ENCODE results near the gene CYTH3.
A peak's percentile ranks its signal among the peaks of the same experiment; 100 is the strongest.
"Not testable (repeated sequence)": the region's sequence is repeated elsewhere in the genome, so short reads cannot be mapped to it uniquely, and the experiment has no call there.

CYTH3 gene

DNA sequence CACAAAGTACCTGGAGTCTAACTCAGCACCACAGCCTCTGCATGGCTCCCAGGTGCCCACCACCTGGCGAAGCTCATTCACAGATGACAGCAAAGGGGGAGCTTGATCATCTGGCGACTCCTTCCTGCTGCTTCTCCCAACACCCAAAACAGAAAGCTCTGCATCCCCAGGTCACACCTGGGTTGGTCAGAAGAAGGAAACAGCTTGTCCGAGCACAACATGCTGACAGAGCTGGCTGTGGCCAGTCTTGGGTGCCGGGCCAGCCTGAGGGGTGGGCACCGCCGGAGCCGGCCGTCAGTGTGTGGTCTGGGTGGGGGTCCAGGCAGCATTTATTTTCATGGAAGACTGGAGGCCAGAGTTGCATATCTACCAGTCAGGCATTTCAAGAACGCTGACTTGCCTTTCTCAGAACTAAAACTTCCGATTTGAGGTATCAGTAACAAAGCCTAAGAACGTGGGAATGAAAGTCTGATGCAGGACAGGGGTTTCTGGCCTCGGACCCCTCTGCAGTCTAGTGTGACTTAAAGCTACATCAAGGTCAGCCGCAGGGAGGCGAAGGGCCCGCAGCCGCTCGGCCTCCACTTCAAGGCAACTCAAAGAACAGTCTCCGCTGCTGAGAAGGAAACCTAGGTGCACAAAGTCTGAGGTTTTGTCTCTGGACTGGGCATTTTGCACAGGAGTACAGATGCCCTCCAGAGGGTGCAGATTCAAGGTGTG lies 109.6 kb downstream of the CYTH3 start:
- no peak for DNase-seq
- intact Hi-C loops (cut with DNase I): no loop called here

DNA sequence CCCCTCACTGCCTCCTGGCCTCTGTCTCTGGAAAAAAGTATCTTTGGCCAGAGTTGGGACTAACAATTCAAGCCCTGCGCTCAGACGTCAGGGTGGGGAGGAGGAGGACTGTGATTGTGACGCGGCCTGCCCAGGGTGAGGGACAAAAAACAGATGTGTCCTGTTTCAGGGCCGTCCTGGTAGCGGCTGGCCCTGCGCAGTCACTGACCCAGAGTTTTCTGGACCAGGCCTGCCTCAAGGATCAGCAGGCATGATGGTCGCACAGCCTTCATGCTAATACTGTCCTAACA lies 110.1 kb downstream of the CYTH3 start:
- intact Hi-C loops (cut with DNase I): no loop called here
- DNase-seq: peak in 1 of 42 donors; percentile 4

DNA sequence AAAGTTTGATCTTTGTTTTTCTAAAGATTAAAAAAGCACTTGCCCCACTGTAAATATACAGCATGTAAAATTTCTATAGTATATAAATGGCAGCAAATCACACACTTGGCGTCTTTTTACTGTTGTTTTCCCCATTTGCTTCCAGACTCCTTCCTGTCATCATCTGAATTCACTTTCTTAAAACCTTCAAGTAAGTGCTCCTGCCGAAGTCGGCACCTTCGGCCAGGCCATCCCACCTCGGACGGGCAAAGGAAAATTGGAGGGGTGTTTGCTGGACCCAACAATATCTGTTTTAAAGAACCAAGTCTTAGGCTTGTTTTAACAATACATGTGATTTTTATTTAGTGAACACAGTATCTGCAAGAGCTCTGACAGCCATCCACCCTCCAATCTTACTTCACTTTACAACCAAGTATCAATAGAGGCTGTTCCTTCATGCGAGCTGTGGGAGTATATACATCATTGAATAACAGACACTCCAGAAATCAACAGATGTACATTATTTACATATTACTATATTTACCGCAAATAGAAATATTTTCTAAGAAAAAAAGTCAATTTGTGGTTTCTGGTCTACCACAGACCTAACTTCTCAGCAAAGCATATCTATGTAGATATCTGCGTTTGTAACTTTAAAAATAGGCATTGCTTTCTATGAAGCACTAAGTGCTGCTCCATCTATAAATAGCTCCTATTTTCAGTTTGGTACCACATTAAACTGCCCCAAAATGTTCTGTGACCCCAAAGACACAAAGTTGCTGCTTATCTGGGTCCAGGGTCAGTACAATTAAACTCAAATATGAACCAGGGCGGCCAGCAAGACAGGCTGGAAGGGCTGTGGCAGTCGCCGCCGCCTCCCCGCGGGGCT lies 110.7 kb downstream of the CYTH3 start:
- intact Hi-C loops (cut with DNase I): no loop called here

DNA sequence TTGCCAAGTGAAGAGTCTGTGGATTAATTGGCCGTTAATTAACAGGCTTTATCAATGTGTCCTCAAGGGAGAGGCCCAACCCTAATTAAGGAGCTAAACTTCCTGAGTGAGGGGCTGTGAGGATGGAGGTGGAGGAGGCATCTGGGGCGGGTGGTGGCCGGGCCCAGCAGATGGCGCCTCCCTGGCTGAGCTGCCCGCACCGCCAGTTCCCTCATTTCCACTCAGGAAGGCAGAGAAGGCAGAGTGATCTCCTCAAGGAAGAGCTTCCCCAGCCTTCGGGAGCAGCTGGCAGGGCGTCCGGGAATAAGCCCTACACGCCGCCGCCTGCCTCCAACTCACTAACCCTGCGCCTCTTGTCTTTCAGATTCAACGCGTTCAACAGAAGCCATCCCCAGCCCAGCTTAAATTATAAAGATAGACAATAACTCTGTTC lies 112.2 kb downstream of the CYTH3 start:
- intact Hi-C loops (cut with DNase I): no loop called here
- peak; percentile 23 to 82 (median 65) for DNase-seq

More for the DNA sequence above, 110.7 kb downstream of the CYTH3 start:
- DNase-seq: peak in 2 of 42 donors; percentile 6 to 21

DNA sequence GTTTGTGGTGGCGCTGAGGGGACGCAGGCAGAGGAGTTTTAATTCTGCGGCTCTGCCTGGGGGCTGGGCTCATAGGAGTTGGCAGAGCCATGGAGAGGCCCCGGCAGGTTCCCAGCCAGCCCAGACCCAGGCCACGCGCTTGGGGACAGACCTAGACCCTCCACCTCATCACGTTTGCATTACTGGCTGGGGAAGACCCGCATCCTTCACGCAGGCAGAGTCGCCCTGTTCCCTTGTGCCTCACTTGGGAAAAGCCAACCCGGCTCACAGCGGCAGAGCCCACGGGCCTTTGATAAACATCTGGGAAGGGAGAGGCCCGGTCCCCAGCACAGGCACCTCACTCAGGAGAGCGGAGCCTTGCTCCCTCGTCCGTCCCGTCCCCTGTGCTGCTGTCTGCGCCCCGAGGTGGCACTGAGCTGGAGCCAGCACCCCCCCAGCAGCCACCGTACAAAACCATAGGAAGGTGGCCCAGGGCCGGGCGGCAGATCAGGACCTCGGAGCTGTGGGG lies 112.8 kb downstream of the CYTH3 start:
- DNase-seq: peak in 4 of 42 donors; percentile 6 to 34 (median 17)
- intact Hi-C loops (cut with DNase I): no loop called here

DNA sequence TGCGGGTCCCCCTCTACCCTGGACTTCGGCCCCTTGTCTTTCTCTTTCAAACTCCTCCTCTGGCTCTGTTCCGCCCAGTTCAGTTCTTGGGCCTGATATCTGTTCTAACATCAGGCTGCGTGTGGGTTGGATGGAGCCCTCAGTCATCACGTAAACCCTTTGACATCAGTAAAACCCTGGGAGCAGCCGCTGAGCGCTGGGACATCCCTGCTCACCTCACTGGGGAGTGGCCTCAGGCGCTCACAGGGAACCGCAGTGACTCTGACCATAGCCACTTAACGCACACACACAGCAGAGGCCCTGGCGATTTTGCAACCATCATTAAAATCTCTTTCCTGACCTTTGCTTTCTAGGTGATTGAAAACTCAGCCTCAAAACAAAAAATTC lies 113.3 kb downstream of the CYTH3 start:
- no peak for DNase-seq
- intact Hi-C loops (cut with DNase I): no loop called here

DNA sequence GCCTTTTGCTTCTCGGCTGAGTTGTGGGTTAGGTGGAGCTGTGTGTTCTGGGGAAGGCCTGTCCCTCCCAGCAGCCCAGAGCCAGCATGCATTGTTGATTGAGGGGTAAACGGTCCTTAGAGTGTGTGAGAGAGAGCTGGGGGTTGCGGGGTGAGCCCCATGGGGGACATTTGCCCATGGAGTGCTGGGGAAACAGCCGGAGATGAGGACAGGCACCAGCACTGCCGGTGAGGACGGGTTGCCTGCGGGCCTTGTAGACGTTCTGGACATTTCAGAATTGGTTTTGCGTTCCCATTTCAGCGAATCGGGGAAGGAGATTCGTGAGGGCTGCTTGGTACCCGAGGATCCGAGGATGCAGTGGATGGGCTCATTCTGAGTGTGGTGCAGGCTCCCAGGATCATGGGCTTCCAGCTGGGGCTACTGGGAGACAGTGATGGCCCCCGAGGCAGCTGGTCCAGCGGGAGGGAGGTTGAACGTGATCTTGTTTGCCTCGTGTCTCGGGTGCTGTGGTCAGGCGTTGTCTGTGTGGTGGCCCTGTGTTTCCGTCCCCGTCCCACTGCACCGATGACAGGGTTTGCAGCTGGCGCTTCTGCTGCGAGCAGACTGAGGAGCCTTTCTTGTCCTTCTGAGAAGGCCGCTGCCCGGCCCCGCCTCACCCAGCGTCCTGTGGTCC lies 113.9 kb downstream of the CYTH3 start:
- intact Hi-C loops (cut with DNase I): no loop called here
- peak in 37 of 42 donors; percentile 33 to 80 (median 57) for DNase-seq

DNA sequence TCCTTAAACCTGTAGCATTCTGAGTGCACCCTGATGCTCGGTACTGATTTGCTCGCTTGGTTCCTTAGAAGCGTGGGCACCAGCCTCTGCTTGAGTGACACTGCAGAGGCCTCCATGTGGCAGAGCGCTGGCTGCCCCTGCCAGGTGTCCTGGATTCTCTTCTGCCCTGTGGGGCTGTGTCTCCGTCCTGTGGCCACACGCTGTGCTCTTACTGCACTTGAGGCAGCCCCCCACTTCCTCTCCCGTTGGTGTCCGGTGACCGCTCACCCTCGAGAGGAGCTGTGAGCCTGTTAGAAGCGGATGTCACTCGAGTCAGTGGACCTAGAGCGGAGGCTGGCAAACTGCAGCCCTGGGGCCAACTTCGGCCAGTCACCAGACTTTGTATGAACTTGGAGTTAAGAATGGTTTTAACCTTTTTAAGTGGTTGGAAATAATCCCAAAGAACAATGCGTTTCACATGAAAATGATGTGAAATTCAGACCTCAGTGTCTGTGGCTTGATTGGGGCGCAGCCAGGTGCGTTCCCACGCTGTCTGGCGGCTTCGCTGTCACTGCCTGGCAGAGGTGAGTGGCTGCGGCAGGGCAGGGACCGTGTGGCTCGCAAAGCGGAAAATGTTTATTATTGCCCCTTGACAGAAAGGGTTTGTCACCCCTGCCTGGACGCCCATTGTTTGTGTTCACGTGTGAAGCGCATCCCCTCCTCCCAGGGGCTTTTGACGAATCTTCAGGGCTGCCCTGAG lies 114.6 kb downstream of the CYTH3 start:
- intact Hi-C loops (cut with DNase I): no loop called here
- peak in 2 of 42 donors; percentile 24 to 32 for DNase-seq

DNA sequence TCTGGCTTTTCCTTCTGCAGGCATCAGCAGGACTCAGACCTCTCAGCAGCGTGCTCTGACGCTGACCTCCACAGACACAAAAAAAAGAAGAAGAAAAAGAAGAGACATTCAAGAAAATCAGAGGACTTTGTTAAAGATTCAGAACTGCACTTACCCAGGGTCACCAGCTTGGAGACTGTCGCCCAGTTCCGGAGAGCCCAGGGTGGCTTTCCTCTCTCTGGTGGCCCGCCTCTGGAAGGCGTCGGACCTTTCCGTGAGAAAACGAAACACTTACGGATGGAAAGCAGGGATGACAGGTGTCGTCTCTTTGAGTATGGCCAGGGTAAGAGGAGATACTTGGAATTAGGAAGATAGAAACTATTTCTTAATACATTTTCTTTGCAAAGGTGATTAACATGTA lies 115.7 kb downstream of the CYTH3 start:
- intact Hi-C loops (cut with DNase I): no loop called here
- DNase-seq: peak in 2 of 42 donors; percentile 11 to 22

DNA sequence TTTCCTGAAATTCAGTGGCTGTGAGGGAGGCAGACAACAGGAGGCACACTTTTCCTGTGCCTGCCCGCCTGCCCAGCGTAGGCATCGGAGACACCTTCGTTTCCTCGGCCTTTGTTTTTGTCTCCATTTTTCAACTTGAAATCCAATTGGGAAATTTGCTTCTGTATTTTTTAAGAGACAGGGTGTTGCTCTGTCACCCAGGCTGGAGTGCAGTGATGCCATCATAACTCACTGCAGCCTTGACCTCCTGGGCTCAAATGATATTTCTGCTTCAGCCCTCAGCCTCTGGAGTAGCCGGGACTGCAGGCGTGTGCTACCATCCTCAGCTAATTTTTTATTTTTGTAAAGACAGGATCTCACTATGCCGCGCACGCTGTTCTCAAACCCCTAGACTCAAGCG lies 116.8 kb downstream of the CYTH3 start:
- peak in 1 of 42 donors; percentile 16 for DNase-seq
- intact Hi-C loops (cut with DNase I): no loop called here

DNA sequence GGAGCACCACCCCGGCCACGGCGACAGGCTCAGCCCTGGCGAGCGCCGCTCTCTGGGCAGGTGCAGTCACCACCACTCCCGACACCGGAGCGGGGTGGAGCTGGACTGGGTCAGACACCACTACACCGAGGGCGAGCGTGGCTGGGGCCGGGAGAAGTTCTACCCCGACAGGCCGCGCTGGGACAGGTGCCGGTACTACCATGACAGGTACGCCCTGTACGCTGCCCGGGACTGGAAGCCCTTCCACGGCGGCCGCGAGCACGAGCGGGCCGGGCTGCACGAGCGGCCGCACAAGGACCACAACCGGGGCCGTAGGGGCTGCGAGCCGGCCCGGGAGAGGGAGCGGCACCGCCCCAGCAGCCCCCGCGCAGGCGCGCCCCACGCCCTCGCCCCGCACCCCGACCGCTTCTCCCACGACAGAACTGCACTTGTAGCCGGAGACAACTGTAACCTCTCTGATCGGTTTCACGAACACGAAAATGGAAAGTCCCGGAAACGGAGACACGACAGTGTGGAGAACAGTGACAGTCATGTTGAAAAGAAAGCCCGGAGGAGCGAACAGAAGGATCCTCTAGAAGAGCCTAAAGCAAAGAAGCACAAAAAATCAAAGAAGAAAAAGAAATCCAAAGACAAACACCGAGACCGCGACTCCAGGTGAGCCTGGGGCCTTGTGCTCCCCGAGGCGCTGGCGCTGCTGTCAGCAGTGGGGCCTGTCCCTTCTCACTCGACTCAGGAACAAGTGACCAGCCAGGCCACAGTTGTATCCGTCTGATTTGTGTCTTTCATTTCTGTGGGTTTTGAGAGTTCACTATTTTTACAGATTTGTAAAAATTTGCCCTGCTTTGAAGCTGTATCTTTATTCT lies 117.7 kb downstream of the CYTH3 start:
- intact Hi-C loops (cut with DNase I): no loop called here

DNA sequence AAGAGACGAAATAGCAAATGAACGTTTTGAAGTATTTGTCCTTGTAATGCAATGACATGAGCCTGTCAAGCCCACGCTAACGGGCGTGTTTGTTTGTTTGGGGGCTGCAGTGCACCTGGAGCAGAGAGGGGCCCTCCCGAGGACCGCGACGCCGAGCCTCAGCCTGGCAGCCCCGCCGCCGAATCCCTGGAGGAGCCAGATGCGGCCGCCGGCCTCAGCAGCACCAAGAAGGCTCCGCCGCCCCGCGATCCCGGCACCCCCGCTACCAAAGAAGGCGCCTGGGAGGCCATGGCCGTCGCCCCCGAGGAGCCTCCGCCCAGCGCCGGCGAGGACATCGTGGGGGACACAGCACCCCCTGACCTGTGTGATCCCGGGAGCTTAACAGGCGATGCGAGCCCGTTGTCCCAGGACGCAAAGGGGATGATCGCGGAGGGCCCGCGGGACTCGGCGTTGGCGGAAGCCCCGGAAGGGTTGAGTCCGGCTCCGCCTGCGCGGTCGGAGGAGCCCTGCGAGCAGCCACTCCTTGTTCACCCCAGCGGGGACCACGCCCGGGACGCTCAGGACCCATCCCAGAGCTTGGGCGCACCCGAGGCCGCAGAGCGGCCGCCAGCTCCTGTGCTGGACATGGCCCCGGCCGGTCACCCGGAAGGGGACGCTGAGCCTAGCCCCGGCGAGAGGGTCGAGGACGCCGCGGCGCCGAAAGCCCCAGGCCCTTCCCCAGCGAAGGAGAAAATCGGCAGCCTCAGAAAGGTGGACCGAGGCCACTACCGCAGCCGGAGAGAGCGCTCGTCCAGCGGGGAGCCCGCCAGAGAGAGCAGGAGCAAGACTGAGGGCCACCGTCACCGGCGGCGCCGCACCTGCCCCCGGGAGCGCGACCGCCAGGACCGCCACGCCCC lies 118.5 kb downstream of the CYTH3 start:
- intact Hi-C loops (cut with DNase I): no loop called here
- DNase-seq: peak in 1 of 42 donors; percentile 26

More for the DNA sequence above, 117.7 kb downstream of the CYTH3 start:
- DNase-seq: peak in 1 of 42 donors; percentile 33

DNA sequence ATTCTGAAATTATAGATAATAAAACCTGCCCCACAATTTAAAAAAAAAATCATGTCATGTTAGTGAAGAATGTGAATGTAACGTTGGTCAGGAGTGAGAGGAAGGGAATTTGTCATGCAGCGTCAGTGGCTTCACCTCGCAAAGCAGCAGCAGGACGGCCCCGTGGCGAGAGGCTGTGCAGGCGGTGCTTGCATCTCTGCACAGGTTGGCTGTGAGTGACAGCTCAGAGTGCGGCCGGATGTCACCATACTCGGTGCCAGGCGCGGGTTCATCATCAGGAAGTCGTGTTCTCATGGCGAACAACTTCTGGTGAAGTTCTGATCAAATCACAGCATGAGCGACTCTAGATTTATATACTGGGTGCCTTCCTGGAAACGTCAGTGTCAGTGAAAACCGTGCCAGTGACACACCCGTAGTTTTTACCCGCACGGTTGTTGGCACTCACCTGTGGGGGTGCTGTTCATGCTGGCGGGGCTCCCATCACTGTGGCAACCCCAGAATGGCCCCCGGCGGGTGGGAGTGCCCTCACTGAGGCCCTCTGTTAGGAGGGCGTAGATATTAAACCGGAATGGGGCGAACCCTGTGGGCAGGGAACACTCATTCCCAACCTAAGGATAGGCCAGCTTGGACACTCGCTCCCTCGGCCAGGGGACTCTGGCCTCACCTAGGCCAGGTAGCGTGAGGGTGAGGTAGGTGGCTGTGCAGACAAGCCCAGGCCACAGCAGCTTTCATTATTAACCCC lies 120.3 kb downstream of the CYTH3 start:
- intact Hi-C loops (cut with DNase I): no loop called here
- DNase-seq: peak in 1 of 42 donors; percentile 19

DNA sequence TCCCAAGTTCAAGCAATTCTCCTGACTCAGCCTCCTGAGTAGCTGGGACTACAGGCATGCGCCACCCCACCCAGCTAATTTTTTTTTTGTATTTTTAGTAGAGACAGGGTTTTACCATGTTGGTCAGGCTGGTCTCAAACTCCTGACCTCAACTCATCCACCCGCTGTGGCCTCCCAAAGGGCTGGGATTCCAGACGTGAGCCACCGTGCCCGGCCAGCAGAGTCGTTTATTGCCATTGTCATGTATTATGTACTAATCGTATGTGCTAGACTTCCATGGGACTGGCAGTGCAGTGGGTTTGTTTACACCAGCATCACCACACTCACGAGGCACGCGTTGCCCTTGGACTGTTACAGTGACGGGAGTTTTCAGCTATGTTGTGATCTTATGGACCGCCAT lies 120.9 kb downstream of the CYTH3 start:
- DNase-seq: peak in 2 of 42 donors; percentile 12 to 24
- intact Hi-C loops (cut with DNase I): not testable (repeated sequence)

DNA sequence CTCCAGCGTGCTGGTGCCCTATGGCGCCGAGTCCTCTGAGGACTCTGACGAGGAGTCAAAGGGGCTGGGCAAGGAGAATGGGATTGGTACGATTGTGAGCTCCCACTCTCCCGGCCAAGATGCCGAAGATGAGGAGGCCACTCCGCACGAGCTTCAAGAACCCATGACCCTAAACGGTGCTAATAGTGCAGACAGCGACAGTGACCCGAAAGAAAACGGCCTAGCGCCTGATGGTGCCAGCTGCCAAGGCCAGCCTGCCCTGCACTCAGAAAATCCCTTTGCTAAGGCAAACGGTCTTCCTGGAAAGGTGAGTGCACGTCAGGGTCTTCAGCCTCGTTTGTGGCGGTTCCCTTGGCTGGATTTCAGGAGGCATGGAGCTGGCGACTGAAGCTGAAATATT lies 122.4 kb downstream of the CYTH3 start:
- peak in 2 of 42 donors; percentile 22 to 30 for DNase-seq
- intact Hi-C loops (cut with DNase I): no loop called here

DNA sequence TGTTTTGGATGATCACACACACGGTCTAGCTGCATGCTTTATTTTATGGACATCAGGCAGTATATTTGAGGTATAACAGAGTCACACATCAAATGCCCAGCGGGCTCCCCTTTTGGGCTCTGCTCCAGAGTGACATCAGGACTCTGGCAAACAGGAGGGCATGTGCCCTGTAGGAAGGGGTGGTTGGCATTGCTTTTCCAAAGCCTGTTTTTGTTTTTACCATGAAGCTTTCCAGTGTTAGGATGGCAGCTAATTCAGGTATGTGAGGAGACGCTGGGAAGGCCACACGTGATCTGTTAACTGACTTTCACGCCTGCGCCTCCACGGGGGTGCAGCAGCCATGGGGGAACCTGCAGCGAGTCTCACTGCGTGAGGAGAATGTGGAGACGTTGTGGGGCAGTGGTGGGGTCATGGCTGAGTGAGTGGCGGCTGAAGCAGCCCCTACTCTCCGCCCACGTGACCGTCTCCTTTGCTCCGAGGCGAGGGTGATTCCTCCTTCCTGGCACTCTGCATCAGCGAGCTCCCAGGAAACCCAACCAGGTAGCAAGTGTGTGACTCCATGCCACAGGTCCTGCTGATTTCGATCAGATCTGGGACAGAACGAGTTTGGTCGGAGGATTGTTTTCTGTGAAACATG lies 123.6 kb downstream of the CYTH3 start:
- peak in 2 of 42 donors; percentile 7 to 32 for DNase-seq
- intact Hi-C loops (cut with DNase I): no loop called here

Data from head of caudate nucleus (tissue), 42 donors.